ENCODE results near the gene NR1I3.

GRCh38 chr1:161209790-161210409 is 28.1 kb downstream of the NR1I3 start:
- TF ChIP-seq EP300 (IDR thresholded peaks at IDR 0.05) (no peak), CHD4 (IDR thresholded peaks at IDR 0.05; ENCODE audit: borderline replicate concordance) (no peak), CTCF (IDR thresholded peaks at IDR 0.05) (peak; percentile 83), RAD21 (conservative IDR thresholded peaks at IDR 0.05 in 1 of 2, IDR thresholded peaks at IDR 0.05 in 1 of 2) (peak; percentile 78 to 79), HEYL (CRISPR knock-in tag; IDR thresholded peaks at IDR 0.05) (no peak), RFX5 (IDR thresholded peaks at IDR 0.05) (no peak), USF2 (IDR thresholded peaks at IDR 0.05) (no peak), ZFP36 (IDR thresholded peaks at IDR 0.05; ENCODE audit: borderline replicate concordance, partially characterized antibody) (no peak), JUN (IDR thresholded peaks at IDR 0.05) (no peak), MAFK (IDR thresholded peaks at IDR 0.05; ENCODE audit: partially characterized antibody) (no peak), REST (IDR thresholded peaks at IDR 0.05) (no peak), POLR2A (IDR thresholded peaks at IDR 0.05; ENCODE audit: low read length) (no peak), RNF2 (IDR thresholded peaks at IDR 0.05; ENCODE audit: borderline replicate concordance, low read depth) (no peak), GATA3 (IDR thresholded peaks at IDR 0.05; ENCODE audit: borderline replicate concordance) (no peak)
